ENCODE data around the gene LRP1-AS. TPM values are rescaled to one million over a fixed set of nuclear protein-coding genes. Genes with fewer than 3 reads are reported as not detected.

Gene LRP1-AS
- polyA plus RNA-seq, 1 donor (not counting 4 experiments of a cell fraction or from before 2014, with no cell fraction given): not detected

- no peaks in the 10 kb centered on the region for H3K9me1 ChIP-seq (ENCODE audit: control insufficient read depth, extremely low read depth, insufficient read depth, low read length)
- dilution Hi-C loops (cut with MboI; ENCODE audit: extremely low pct_ligation_motif_present, low sequenced_read_pairs): no loop called here
- H3K27me3 ChIP-seq (ENCODE audit: control insufficient read depth, extremely low read depth, insufficient read depth, low read length): no peaks in the 10 kb centered on the region
- DNase-seq (ENCODE audit: low read depth, low spot score): no peak
- no peak overlapping the region for H3K4me3 ChIP-seq (ENCODE audit: control insufficient read depth in 2 of 3, extremely low read depth in 1 of 3, insufficient read depth in 2 of 3, low read depth in 1 of 3, low read length in 3 of 3)
- peaks cover 3 to 15% of the 10 kb centered on the region in 2 experiments for H3K36me3 ChIP-seq (ENCODE audit: control insufficient read depth in 2 of 2, extremely low read depth in 1 of 2, insufficient read depth in 2 of 2, low read length in 2 of 2)
- no peaks in the 10 kb centered on the region for H4K20me1 ChIP-seq (ENCODE audit: control insufficient read depth, extremely low read depth, insufficient read depth, low read length)
- no peak overlapping the region for H3K4me2 ChIP-seq (ENCODE audit: control insufficient read depth, extremely low read depth, insufficient read depth, low read depth, low read length)
- no peaks in the 10 kb centered on the region for H3K9me3 ChIP-seq (ENCODE audit: control insufficient read depth, low read depth, low read length)
- no peak overlapping the region for H3K27ac ChIP-seq (ENCODE audit: control insufficient read depth, insufficient read depth, low read length)
- TF ChIP-seq CTCF (optimal IDR thresholded peaks at IDR 0.05 in 1 of 3, IDR thresholded peaks at IDR 0.05 in 1 of 3, conservative IDR thresholded peaks at IDR 0.05 in 1 of 3; ENCODE audit: extremely low read depth in 1 of 3, insufficient read depth in 2 of 3, low read length in 3 of 3) (no peak), EZH2 (IDR thresholded peaks at IDR 0.05; ENCODE audit: low read length) (no peak)
- peaks cover 34% of the 10 kb centered on the region for H3K4me1 ChIP-seq (ENCODE audit: control insufficient read depth, extremely low read depth, insufficient read depth, low read length)
- no peaks in the 10 kb centered on the region for H3K79me2 ChIP-seq (ENCODE audit: control insufficient read depth, insufficient read depth, low read length)
- H3K9ac ChIP-seq (ENCODE audit: control insufficient read depth, extremely low read depth, insufficient read depth, low read length): no peak overlapping the region
- H2AFZ ChIP-seq (ENCODE audit: control insufficient read depth, low read length): no peak overlapping the region
- no peak for FAIRE-seq
Observed at GRCh38 chr12:57179331-57180086, 32.1 kb upstream of the LRP1-AS start.

- no peak overlapping the region for H3K4me3 ChIP-seq (ENCODE audit: control insufficient read depth in 2 of 3, extremely low read depth in 1 of 3, insufficient read depth in 2 of 3, low read depth in 1 of 3, low read length in 3 of 3)
- no peaks in the 10 kb centered on the region for H3K27me3 ChIP-seq (ENCODE audit: control insufficient read depth, extremely low read depth, insufficient read depth, low read length)
- no peaks in the 10 kb centered on the region for H3K79me2 ChIP-seq (ENCODE audit: control insufficient read depth, insufficient read depth, low read length)
- FAIRE-seq (no peak), DNase-seq (ENCODE audit: low read depth, low spot score) (no peak)
- H3K4me1 ChIP-seq (ENCODE audit: control insufficient read depth, extremely low read depth, insufficient read depth, low read length): peaks cover 29% of the 10 kb centered on the region
- no peaks in the 10 kb centered on the region for H3K9me1 ChIP-seq (ENCODE audit: control insufficient read depth, extremely low read depth, insufficient read depth, low read length)
- dilution Hi-C loops (cut with MboI; ENCODE audit: extremely low pct_ligation_motif_present, low sequenced_read_pairs): no loop called here
- H3K4me2 ChIP-seq (ENCODE audit: control insufficient read depth, extremely low read depth, insufficient read depth, low read depth, low read length): no peak overlapping the region
- no peak overlapping the region for H2AFZ ChIP-seq (ENCODE audit: control insufficient read depth, low read length)
- H3K36me3 ChIP-seq (ENCODE audit: control insufficient read depth in 2 of 2, extremely low read depth in 1 of 2, insufficient read depth in 2 of 2, low read length in 2 of 2): peaks cover 3 to 16% of the 10 kb centered on the region in 2 experiments
- H3K27ac ChIP-seq (ENCODE audit: control insufficient read depth, insufficient read depth, low read length): no peak overlapping the region
- no peaks in the 10 kb centered on the region for H4K20me1 ChIP-seq (ENCODE audit: control insufficient read depth, extremely low read depth, insufficient read depth, low read length)
- TF ChIP-seq CTCF (optimal IDR thresholded peaks at IDR 0.05 in 1 of 3, IDR thresholded peaks at IDR 0.05 in 1 of 3, conservative IDR thresholded peaks at IDR 0.05 in 1 of 3; ENCODE audit: extremely low read depth in 1 of 3, insufficient read depth in 2 of 3, low read length in 3 of 3) (no peak), EZH2 (IDR thresholded peaks at IDR 0.05; ENCODE audit: low read length) (no peak)
- H3K9me3 ChIP-seq (ENCODE audit: control insufficient read depth, low read depth, low read length): no peaks in the 10 kb centered on the region
- no peak overlapping the region for H3K9ac ChIP-seq (ENCODE audit: control insufficient read depth, extremely low read depth, insufficient read depth, low read length)
Observed at GRCh38 chr12:57178213-57178612, 30.8 kb upstream of the LRP1-AS start.

Measured in keratinocyte (primary cell).